Subcutaneous adipose tissue (tissue), 4 donors: ENCODE data around the gene BACH2. TPM values are rescaled to one million over a fixed set of nuclear protein-coding genes. Genes with fewer than 3 reads are reported as not detected.

Experiments used
- small RNA-seq: library from RNA; depleted of rRNA; stranded (forward); fragments of <200 nt; gene quantifications from one replicate; pipeline ENCODE3, GENCODE V24; 2016
- total RNA-seq, 4 donors: library from RNA; depleted of rRNA; stranded (reverse); fragments of >200 nt; gene quantifications; one replicate each; pipeline ENCODE4 v1.1.0, GENCODE V29; 2016
- TF ChIP-seq, protein P1 (sequence below): fragments of 450-650 bp; IDR thresholded peaks from one replicate; pipeline ENCODE4 v1.5.1; 2016; ENCODE audit warnings: low read depth, mild to moderate bottlenecking, control low read depth, antibody characterized with exemption, moderate library complexity

BACH2 gene
- total RNA-seq, 4 donors from 2014 or later: 1.7 to 15.4 (median 3.9) TPM

DNA sequence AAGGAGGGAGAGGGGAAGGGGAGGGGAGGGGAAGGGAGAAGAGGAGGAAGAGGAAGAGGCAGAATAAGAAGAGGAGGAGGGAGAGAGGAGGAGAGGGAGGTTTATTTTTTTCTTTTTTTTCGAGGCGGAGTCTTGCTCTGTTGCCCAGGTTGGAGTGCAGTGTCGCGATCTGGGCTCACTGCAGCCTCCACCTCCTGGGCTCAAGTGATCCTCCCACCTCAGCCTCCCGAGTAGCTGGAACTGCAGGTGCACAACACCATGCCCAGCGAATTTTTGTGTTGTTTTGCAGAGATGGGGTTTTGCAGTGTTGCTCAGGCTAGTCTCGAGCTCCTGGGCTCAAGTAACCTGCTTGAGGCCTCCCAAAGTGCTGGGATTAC lies 408.5 kb downstream of the BACH2 start:
- TF ChIP-seq, protein P1, sequence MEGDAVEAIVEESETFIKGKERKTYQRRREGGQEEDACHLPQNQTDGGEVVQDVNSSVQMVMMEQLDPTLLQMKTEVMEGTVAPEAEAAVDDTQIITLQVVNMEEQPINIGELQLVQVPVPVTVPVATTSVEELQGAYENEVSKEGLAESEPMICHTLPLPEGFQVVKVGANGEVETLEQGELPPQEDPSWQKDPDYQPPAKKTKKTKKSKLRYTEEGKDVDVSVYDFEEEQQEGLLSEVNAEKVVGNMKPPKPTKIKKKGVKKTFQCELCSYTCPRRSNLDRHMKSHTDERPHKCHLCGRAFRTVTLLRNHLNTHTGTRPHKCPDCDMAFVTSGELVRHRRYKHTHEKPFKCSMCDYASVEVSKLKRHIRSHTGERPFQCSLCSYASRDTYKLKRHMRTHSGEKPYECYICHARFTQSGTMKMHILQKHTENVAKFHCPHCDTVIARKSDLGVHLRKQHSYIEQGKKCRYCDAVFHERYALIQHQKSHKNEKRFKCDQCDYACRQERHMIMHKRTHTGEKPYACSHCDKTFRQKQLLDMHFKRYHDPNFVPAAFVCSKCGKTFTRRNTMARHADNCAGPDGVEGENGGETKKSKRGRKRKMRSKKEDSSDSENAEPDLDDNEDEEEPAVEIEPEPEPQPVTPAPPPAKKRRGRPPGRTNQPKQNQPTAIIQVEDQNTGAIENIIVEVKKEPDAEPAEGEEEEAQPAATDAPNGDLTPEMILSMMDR: no peak

DNA sequence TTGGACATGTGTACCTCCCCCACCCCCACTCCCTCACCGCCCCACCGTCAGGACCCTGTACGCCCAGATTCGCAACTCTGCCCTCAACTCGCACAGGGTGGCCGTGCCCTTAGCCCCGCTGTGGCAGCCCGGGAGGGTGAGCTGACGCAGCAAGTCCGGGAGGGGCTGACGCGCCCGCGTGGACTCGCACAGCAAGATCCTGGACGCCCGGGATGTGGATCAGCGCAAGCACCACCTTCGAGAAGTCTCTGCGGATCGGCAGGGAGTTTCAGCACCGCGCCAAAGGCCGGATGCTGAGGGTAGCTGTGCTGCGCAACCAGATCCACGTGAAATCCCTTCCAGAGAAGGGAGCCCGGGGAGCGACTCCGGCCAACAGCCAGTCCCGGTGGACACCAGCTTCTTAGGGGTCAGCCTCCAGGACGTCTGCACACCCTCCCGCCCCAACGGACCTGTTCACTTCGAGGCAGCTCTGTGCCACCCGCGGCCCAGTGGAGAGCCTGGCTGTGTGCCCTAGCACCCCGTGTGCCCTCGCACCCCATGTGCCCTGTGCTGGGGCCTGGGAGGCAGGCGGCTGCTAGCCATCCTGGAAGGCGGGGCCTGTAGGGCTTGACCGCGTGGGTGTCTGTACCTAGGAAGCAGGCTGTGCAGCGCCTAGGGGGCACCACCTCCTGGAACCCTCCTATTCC lies 409.0 kb downstream of the BACH2 start:
- TF ChIP-seq, protein P1: no peak

DNA sequence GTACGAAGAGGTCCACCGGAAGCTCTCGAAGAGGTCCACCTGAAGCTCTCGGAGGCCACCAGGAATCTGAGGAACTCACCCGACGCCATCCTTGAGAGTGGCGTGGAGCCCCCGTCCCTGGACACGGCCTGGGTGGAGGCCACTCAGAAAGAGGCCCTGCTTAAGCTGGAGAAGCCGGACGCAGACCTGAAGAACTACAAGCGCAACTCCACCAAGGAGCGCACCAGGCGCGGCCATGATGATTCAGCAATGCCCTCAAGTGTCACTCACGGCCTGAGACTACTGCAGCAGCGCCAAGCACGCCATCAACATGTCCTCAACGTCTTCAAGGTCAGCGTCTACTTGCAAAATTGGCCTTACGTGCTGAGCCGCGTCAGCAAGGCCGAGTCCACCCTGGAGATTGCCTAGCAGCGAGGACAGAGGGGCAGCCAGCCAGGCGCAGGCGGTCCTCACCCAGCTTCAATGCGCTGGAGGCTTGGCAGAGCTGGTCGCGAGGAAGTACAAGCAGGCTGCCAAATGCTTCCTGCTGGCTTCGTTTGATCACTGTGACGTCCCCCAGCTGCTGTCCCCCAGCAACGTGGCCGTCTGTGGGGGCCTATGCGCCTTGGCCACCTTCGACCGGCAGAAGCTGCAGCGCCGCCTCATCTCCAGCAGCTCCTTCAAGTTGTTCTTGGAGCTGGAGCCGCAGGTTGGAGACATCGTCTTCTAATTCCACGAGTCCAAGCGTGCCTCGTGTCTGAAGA lies 410.1 kb downstream of the BACH2 start:
- TF ChIP-seq, protein P1: no peak

Small RNAs within 50 kb of the gene (small RNA-seq; reads per million reads assigned to genes)
- gene MIR4464: not detected
- gene RF00019: 0.49 reads per million
- gene RN7SKP110: not detected
